Esophagus muscularis mucosa (tissue), 4 donors: Measurements from ENCODE around the gene KRTAP4-7.

Source experiments
- CTCF ChIP-seq, 3 experiments: fragments of 200-600 bp in 2 of 3; fragments of 450-650 bp in 1 of 3; sonication (generic) in 2 of 3; IDR thresholded peaks; one replicate each; pipeline ENCODE4 v1.5.1; 2017 to 2019; ENCODE audit warnings: antibody characterized with exemption in 3 of 3, mild to moderate bottlenecking in 2 of 3, moderate library complexity in 1 of 3
- EP300 ChIP-seq: sonication (generic); formaldehyde crosslinking; IDR thresholded peaks from one replicate; pipeline ENCODE4 v1.6.1; 2017; ENCODE audit warnings: antibody characterized with exemption
- POLR2A ChIP-seq: fragments of 450-650 bp; IDR thresholded peaks from one replicate; pipeline ENCODE4 v1.6.1; 2017; ENCODE audit warnings: antibody characterized with exemption, moderate library complexity, mild to moderate bottlenecking, low read depth
- POLR2AphosphoS5 ChIP-seq, 2 donors: sonication (generic); formaldehyde crosslinking; IDR thresholded peaks; one replicate each; pipeline ENCODE4 v1.6.1; 2017; ENCODE audit warnings: antibody characterized with exemption in 2 of 2

- TF ChIP-seq CTCF (IDR thresholded peaks at IDR 0.05) (no peak), POLR2A (no peak), EP300 (no peak), POLR2AphosphoS5 (IDR thresholded peaks at IDR 0.05) (no peak)
These were observed 37.8 kb downstream of the KRTAP4-7 start for GRCh38 chr17:41121742-41122141.
